ENCODE results near the gene SERPINA1. TPM values are rescaled to one million over a fixed set of nuclear protein-coding genes. Genes with fewer than 3 reads are reported as not detected.

SERPINA1 gene
- polyA plus RNA-seq, 1 experiment: 1.7 TPM

- Histone ChIP-seq H3K27ac (ENCODE audit: low read depth, low read length) (peak overlapping the region; percentile 52), H3K4me3 (ENCODE audit: low read depth, low read length) (no peak overlapping the region), H3K9me3 (ENCODE audit: control insufficient read depth, insufficient read depth, low read length) (no peaks in the 10 kb centered on the region; the same call in 1 of the 2 replicates), H3K27me3 (ENCODE audit: control insufficient read depth, insufficient read depth, low read length) (no peaks in the 10 kb centered on the region)
- DNase-seq (ENCODE audit: low read depth, low spot score): no peak
- CTCF ChIA-PET: interaction anchor here (0.8 kb wide), 1 partner anchor 210 kb away, joined by 3 read pairs; no protein-coding TSS in a partner anchor
- POLR2A ChIA-PET: interaction anchor here (0.7 to 1.6 kb wide), 3 partner anchors 11 to 32 kb away, joined by 3 to 5 read pairs (median 3); no protein-coding TSS in a partner anchor
- no peak for TF ChIP-seq CTCF (IDR thresholded peaks at IDR 0.05; ENCODE audit: low read depth, low read length)
Observed at GRCh38 chr14:94341656-94342333, 46.6 kb downstream of the SERPINA1 start.

DNA sequence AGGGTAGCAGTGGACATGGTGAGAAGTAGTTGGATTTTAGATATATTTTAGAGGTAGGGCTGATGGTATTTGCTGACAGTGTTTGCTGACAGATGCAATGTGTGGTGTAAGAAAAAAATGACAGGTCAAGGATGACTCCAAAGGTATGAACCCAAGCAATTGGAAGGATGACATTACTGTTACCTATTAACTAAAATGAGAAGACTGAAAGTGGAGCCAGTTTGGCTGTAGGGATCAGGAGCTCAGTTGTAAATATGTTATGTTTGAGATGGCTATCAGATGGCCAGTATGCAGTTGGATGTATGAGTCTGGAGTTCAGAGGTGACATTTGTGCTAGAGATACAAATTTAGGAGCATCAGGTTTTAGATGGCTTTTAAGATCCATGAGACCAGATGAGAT lies 47.9 kb downstream of the SERPINA1 start:
- Histone ChIP-seq H3K4me3 (ENCODE audit: low read depth, low read length) (no peak overlapping the region), H3K27ac (ENCODE audit: low read depth, low read length) (no peak overlapping the region), H3K27me3 (ENCODE audit: control insufficient read depth, insufficient read depth, low read length) (no peaks in the 10 kb centered on the region), H3K9me3 (ENCODE audit: control insufficient read depth, insufficient read depth, low read length) (no peaks in the 10 kb centered on the region)
- ChIA-PET CTCF (interaction anchor here (1.2 kb wide), 1 partner anchor 146 kb away, joined by 3 read pairs; no protein-coding TSS in a partner anchor), POLR2A (no interaction called here)
- DNase-seq (ENCODE audit: low read depth, low spot score): no peak
- TF ChIP-seq CTCF (IDR thresholded peaks at IDR 0.05; ENCODE audit: low read depth, low read length): no peak

DNA sequence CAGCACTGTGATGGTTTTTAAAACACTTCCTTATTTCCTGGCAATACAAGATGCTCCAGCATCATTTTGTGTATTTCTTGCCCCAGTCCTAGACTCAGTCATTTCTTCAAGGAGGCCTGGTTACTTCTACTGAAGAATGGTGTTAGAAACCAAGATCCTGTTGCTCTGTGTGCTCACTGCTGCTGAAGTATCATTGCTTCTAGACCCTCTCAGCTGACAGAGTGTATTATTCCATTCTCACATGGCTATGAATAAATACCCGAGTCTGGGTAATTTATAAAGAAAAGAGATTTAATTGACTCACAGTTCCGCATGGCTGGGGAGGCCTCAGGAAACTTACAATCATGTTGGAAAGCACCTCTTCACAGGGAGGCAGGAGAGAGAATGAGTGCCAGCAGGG lies 50.4 kb downstream of the SERPINA1 start:
- Histone ChIP-seq H3K9me3 (ENCODE audit: control insufficient read depth, insufficient read depth, low read length) (no peaks in the 10 kb centered on the region), H3K27me3 (ENCODE audit: control insufficient read depth, insufficient read depth, low read length) (no peaks in the 10 kb centered on the region), H3K4me3 (ENCODE audit: low read depth, low read length) (no peak overlapping the region), H3K27ac (ENCODE audit: low read depth, low read length) (no peak overlapping the region)
- CTCF ChIA-PET: no interaction called here
- no peak for TF ChIP-seq CTCF (IDR thresholded peaks at IDR 0.05; ENCODE audit: low read depth, low read length)
- POLR2A ChIA-PET: no interaction called here
- no peak for DNase-seq (ENCODE audit: low read depth, low spot score)

DNA sequence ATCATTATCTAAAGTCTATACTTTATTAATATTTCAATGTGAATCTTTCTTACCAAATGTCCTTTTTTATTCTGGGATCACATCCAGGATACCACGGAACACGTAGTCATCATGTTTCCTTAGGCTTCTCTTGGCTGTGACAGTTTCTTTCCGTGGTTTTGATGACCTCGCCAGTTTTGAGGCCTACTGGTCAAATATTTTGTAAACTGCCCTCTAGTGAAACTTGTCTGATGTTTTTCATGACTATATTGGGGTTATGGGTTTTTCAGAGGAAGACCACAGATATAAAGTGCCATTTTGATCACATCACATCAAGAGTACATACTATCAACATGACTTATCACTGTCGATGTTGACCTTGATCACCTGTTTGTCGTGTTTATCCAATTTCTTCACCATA lies 51.1 kb downstream of the SERPINA1 start:
- POLR2A ChIA-PET: no interaction called here
- no peak for DNase-seq (ENCODE audit: low read depth, low spot score)

More for the DNA sequence above, 51.1 kb downstream of the SERPINA1 start:
- TF ChIP-seq CTCF (IDR thresholded peaks at IDR 0.05; ENCODE audit: low read depth, low read length): no peak
- H3K4me3 ChIP-seq (ENCODE audit: low read depth, low read length): no peak overlapping the region
- H3K27me3 ChIP-seq (ENCODE audit: control insufficient read depth, insufficient read depth, low read length): no peaks in the 10 kb centered on the region
- no peak overlapping the region for H3K27ac ChIP-seq (ENCODE audit: low read depth, low read length)
- H3K9me3 ChIP-seq (ENCODE audit: control insufficient read depth, insufficient read depth, low read length): no peaks in the 10 kb centered on the region
- CTCF ChIA-PET: no interaction called here
